ENCODE measurements around the gene INPP5A.
A peak's percentile ranks its signal among the peaks of the same experiment; 100 is the strongest.

The INPP5A gene

GRCh38 chr10:132517951-132518521 lies 19.6 kb upstream of the INPP5A start:
- no peak for DNase-seq (ENCODE audit: low read depth, low spot score)

- no peak for DNase-seq (ENCODE audit: low read depth, low spot score)
Measured at GRCh38 chr10:132518572-132519381, 18.8 kb upstream of the INPP5A start.

- DNase-seq (ENCODE audit: low read depth, low spot score) = no peak
Measured at GRCh38 chr10:132519382-132520176, 18.0 kb upstream of the INPP5A start.

DNA sequence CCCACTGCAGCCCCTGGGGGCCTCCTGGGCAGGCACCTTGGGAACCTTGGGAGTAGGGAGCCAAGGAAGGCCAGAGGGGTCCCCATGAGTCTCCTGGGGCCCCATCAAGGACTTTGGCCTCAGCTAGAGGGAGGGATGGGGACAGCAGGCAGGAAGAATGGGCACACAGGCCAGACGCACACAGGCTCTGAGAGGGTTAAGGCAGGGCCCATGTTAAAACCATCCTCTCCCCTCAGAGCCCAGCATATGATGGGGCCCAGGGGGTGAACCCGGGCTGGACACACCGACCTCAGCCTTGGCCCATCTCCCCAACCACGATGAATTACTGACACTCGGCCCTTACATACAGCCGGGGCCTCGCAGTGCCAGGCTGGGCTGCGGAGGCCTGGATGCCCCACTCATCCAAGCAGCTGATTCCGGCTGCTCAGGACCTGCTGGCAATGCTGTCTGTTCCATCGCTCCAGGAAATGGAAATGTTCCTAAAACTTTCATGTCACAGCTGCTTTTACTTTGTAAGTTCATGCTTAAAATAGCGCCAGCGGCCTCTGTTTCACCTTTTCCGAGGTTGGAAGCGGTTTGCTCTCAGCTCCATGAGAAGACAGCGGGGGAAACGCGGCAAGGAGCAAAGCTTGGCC lies 17.3 kb upstream of the INPP5A start:
- peak; percentile 68 for DNase-seq (ENCODE audit: low read depth, low spot score)

DNA sequence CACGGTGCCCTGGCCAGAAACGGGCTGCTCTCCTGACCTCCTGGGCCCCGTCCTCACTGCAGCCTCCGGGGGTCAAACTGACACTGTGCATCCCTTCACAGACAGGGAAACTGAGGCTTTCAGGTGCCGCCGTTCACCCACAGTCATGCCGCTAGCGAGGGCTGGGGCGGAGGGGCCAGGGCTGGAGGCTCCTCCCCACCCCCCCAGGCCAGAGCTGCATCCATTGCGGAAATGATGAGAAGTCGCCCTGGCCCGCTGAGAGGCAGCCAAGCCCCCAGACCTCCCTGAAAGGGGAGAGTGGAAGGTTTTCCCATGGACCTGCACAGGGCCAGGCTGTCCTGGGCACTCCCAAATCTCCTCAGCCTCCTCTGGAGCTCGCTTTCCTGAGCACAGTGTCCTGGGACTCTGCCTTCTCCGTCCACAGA lies 16.5 kb upstream of the INPP5A start:
- no peak for DNase-seq (ENCODE audit: low read depth, low spot score)

DNA sequence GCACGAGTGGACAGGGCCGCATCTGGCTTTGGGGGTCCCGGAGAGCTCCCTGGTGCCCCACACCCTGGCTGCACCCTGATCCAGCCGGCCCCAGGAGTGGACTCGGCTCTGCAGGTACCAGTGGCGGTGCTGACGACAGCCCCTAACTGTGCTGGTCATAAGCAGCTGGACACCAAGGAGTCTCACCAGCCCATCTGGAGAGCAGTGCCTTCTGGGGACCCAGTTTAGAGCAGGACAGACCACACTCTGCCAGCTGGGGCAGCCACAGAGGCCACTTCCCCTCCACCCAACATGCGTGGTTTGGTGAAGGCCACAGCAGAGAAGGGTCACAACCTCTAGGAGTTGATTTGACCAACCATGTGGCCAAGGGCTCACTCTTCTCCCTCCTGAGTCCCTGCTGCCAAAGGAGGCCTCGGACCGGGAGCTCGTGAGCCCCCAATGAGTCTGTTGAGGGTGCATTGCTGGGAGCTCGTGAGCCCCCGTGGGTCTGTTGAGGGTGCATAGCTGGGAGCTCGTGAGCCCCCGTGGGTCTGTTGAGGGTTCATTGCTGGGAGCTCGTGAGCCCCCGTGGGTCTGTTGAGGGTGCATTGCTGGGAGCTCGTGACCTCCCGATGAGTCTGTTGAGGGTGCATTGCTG lies 16.0 kb upstream of the INPP5A start:
- DNase-seq (ENCODE audit: low read depth, low spot score) = no peak

DNA sequence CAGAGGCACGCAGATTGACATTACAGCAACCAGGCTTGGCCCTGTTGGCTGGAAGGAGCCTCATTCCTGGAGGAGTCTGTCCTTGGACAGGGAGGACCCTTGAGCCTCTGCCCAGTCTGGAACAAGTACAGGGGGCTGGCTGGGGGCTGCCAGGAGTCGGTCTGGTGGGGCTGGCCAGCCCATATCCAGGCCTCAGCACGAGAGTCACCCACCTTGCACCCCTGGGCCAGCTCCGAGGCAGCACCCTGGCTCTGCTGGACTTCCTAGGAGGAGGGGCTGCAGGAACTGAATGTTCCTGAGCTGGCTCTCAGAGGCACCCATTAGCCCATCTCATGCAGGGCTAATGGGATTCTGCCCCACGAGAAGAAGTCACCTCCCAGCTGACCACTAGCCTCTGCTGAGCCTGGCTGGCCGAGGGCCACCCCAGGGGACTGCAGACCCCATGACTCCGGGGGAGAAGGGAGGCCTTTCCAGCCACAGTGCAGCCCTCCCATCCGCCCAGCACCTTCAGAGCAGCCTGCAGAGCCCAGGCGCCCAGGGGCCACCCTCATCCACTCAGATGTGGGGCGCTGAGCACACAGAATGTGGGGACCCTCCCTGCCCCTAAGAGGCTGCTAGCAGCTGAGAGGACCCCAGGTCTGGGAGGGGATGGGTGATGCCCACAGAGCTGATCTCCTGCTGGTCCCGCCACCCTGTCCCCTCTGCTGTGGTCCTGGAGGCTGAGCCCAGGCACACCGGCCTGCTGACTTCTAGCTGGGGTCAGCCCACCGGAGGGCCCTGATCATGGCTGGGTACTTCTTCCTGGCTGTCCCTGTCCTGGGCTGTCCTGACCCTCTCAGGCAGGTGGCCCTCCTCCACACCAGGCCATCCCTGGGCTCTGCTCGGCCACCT lies 14.8 kb upstream of the INPP5A start:
- DNase-seq (ENCODE audit: low read depth, low spot score) = no peak

- no peak for DNase-seq (ENCODE audit: low read depth, low spot score)
Measured at GRCh38 chr10:132523561-132524442, 13.8 kb upstream of the INPP5A start.

DNA sequence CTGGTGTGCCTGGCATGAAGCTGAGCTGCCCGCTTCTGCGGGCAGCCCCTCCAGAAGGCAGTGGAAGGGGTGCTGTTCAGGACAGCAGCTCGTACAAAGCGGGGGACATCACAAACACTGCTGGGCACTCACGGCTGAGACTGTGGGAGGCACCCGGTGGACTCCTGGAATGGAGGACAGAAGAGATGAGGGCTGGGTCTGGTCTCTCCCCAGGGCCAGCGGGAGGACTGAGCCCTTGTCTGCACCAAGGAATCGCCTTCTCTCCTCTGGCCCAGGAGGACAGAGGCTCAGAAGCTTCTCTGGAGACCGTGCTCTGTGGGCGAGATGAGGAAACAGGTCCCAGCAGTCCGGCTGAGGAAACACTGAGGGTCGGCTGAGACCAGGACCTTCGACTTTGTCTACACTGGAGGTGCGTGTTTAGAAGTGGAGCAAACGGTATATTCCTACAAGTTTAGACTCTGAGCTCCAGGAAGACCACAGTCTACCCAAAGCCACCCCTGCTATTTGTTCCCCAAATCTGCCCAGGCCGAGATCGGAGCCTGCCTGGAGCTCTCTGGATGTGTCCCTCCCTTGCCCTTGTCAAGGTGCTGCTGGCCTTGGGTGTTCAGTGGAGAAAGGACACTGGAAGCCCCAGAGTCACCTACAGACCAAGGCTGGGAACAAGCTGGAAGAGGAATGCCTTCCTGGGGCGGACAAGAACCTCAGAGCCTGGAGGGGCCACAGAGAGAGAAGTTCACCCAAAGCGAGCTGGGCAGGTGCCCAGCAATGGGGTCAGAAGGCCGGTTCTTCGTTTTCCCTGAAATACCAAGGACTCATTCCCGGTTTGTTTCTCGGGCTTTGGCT lies 12.9 kb upstream of the INPP5A start:
- no peak for DNase-seq (ENCODE audit: low read depth, low spot score)

GRCh38 chr10:132526676-132527075 lies 10.9 kb upstream of the INPP5A start:
- no peak for DNase-seq (ENCODE audit: low read depth, low spot score)

- DNase-seq (ENCODE audit: low read depth, low spot score) = no peak
Measured at GRCh38 chr10:132527339-132528063, 10.1 kb upstream of the INPP5A start.

GRCh38 chr10:132528064-132528691 lies 9.4 kb upstream of the INPP5A start:
- DNase-seq (ENCODE audit: low read depth, low spot score) = no peak

DNA sequence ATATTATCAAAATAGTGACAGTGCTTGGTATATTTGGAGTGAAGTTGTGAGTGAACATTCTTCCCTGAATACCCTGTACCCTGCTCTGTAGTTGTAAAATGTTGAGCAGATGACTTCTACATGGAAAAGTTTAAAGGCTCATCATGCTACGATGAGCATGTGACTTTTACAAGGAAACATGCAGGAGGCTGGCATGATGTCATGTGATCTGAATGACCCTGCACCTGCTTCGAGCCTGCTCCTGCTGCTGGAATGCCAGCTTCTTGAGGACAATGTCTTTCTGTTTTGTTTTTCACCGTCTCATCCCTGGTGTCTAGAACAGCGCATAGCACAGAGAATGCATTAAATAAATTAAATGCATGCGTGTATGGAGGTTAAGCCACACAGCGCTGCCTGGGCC lies 5.4 kb upstream of the INPP5A start:
- no peak for DNase-seq (ENCODE audit: low read depth, low spot score)

DNA sequence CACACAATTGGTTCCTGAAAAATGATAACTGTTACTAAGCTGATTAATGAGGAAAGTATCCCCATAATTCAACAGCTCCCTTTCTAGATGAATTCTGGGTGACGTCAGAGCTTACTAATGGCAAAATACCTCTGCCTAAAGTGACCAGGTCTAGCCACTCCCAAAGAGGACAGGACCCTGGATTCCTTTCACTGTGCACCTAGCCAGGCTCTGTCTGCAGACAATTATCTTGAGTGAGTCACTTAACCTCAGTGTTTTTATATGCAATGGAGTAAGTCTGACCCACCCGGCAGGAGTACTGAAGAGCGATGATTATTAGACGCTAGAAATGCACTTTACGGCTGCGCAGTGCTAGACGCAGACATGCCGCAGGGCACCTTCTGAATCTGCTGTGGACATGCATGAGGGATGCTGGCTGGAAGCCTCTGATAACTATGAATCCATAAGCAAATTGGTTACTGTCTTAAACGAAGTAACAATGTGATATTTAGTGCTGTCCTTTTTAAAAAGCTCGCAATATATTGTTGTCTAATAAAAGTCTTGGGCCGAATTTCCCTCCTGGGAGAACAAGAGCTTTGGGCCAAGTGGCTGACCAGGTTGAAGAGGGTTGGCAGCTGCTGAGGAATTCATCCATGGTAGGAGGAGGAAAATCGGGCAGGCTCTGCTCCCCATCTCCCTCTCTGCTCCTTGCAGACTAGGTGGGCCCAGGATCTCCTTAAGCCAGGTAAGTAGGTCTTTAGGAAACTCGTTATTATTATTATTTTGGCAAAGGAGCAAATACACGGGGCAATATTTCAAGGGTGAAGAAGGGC lies 4.6 kb upstream of the INPP5A start:
- peak; percentile 40 for DNase-seq (ENCODE audit: low read depth, low spot score)

DNA sequence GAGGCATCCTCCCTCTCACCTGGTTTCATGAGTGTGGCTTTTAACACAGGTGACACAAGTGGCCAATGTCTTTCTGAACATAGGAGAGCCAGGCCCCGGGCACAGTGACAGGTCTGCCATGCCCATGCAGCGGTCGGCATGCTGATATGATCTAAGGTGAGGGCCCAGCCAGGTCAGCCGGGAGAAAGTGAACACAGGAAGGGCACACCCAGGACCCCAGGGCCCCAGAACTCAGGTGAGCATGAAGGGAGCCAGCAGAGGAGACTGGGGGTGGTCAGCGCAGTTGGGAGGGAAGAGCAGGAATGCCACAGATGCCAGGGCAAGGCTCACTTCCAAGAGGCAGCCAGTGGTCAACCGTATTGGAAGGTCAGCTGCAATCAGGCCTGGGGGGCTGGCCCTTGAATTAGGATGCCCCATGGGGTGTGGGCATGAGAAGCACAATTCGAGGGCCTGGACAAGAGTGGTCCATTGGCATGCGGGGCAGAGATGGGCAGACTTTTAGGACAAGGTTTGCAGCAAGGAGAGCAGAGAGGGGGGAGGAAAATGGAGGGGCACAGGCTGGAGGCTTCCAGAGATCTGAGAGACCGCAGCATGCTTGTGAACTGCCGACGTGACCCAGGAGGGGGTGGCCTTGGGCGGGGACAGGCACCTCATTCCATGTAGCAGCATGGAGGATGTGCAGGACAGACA lies 3.9 kb upstream of the INPP5A start:
- no peak for DNase-seq (ENCODE audit: low read depth, low spot score)

Data from brain pericyte (primary cell).